H1 (cell line): Measurements from ENCODE around the gene ZNF597. TPM values are rescaled to one million over a fixed set of nuclear protein-coding genes. Genes with fewer than 3 reads are reported as not detected.
"Not testable (repeated sequence)": the region's sequence is repeated elsewhere in the genome, so short reads cannot be mapped to it uniquely, and the experiment has no call there.

Experiments
- CTCF ChIA-PET: fragments of 300-600 bp; sonication (Branson Sonifier 250); formaldehyde crosslinking; loops from one replicate; lab custom pipeline; 2021; ENCODE audit not compliant: partially characterized antibody; lab: Charles Lee
- POLR2A ChIA-PET: fragments of 300-600 bp; sonication (Branson Sonifier 250); formaldehyde crosslinking; loops from one replicate; lab custom pipeline; 2021; ENCODE audit warnings: inconsistent platforms; ENCODE audit not compliant: partially characterized antibody; lab: Charles Lee
- DNase-seq, 2 experiments: peaks; one replicate each; pipeline versions ENCODE4 v3.0.0 to v3.0.0-alpha.2; 2010 to 2022; ENCODE audit warnings: low spot score in 2 of 2, low read depth in 1 of 2, mixed read lengths in 1 of 2
- FAIRE-seq: peaks from 2 replicates; lab custom pipeline; 2011; peaks lifted over from hg19 to GRCh38; lab: Jason Lieb, UNC
- H2AFZ ChIP-seq: 2 replicates; pipeline ENCODE4 v1.8.1; 2012; ENCODE audit warnings: low read length, inconsistent platforms
- H2AK5ac ChIP-seq: 2 replicates; pipeline ENCODE4 v1.6.1; 2013; ENCODE audit warnings: low read depth, low read length
- H2BK120ac ChIP-seq: replicated peaks from 2 replicates; pipeline ENCODE3; 2013; ENCODE audit warnings: low read depth, low read length, inconsistent platforms
- H2BK12ac ChIP-seq: 2 replicates; pipeline ENCODE4 v1.6.1; 2013; ENCODE audit warnings: low read depth, low read length
- H2BK15ac ChIP-seq: 2 replicates; pipeline ENCODE4 v1.6.1; 2013; ENCODE audit warnings: low read length
- H2BK20ac ChIP-seq: 2 replicates; pipeline ENCODE4 v1.6.1; 2013; ENCODE audit warnings: low read length
- H2BK5ac ChIP-seq: 2 replicates; pipeline ENCODE4 v1.6.1; 2013; ENCODE audit warnings: low read depth, low read length
- H3K14ac ChIP-seq: 2 replicates; pipeline ENCODE4 v1.6.1; 2013; ENCODE audit warnings: inconsistent platforms; ENCODE audit not compliant: insufficient read length
- H3K18ac ChIP-seq: 2 replicates; pipeline ENCODE4 v1.6.1; 2013; ENCODE audit warnings: low read length; ENCODE audit errors: extremely low read depth
- H3K23ac ChIP-seq: 2 replicates; pipeline ENCODE4 v1.6.1; 2013; ENCODE audit warnings: inconsistent platforms; ENCODE audit not compliant: insufficient read length
- H3K23me2 ChIP-seq: 2 replicates; pipeline ENCODE4 v1.6.1; 2013; ENCODE audit warnings: low read depth, low read length
- H3K27ac ChIP-seq: 2 replicates; pipeline ENCODE4 v1.6.1; 2011; ENCODE audit warnings: low read depth, low read length, inconsistent platforms
- H3K27me3 ChIP-seq, 4 experiments: replicated peaks in 1 of 4; 1 replicate in 1 of 4; 2 replicates in 3 of 4; pipeline versions ENCODE4 v1.6.1 to v1.8.1; 2011 to 2013; ENCODE audit warnings: low read length in 3 of 4, mild to moderate bottlenecking in 3 of 4, inconsistent platforms in 2 of 4, mixed read lengths in 2 of 4, moderate library complexity in 1 of 4; ENCODE audit not compliant: control insufficient read depth in 3 of 4, insufficient read depth in 3 of 4; ENCODE audit errors: extremely low read depth in 1 of 4
- H3K36me3 ChIP-seq, 4 experiments: 2 replicates each; pipeline versions ENCODE4 v1.6.1 to v1.8.1; 2011 to 2013; ENCODE audit warnings: mild to moderate bottlenecking in 4 of 4, low read length in 3 of 4, moderate library complexity in 2 of 4, control low read depth in 1 of 4, inconsistent platforms in 1 of 4; ENCODE audit not compliant: insufficient read depth in 4 of 4, control insufficient read depth in 2 of 4
- H3K4ac ChIP-seq: replicated peaks from 2 replicates; pipeline ENCODE3; 2013; ENCODE audit warnings: low read length, low read depth, mixed read lengths, inconsistent platforms; ENCODE audit not compliant: insufficient read length
- H3K4me1 ChIP-seq, 4 experiments: replicated peaks in 1 of 4; 1 replicate in 1 of 4; 2 replicates in 3 of 4; pipeline versions ENCODE4 v1.6.1 to v1.8.1; 2011 to 2013; ENCODE audit warnings: low read length in 3 of 4, inconsistent platforms in 2 of 4, mixed read lengths in 1 of 4; ENCODE audit not compliant: insufficient read depth in 4 of 4, control insufficient read depth in 3 of 4
- H3K4me2 ChIP-seq, 2 experiments: 2 replicates each; pipeline versions ENCODE4 v1.6.1 to v1.8.1; 2011 to 2013; ENCODE audit warnings: low read depth in 2 of 2, low read length in 2 of 2, control low read depth in 1 of 2, inconsistent platforms in 1 of 2, mild to moderate bottlenecking in 1 of 2; ENCODE audit not compliant: insufficient read depth in 1 of 2
- H3K4me3 ChIP-seq, 4 experiments: fragments of 200-600, 300-600 bp in 1 of 4; sonication (generic), shearing (Covaris generic), sonication (Bioruptor Twin) in 1 of 4; 2 replicates each; pipeline versions ENCODE4 v1.5.1 to v1.8.1; 2011 to 2016; ENCODE audit warnings: low read length in 4 of 4, low read depth in 3 of 4, control low read depth in 2 of 4, inconsistent platforms in 2 of 4, mild to moderate bottlenecking in 2 of 4, mixed read lengths in 1 of 4, moderate library complexity in 1 of 4; ENCODE audit not compliant: insufficient read depth in 2 of 4; ENCODE audit errors: extremely low read depth in 1 of 4
- H3K56ac ChIP-seq: replicated peaks from 2 replicates; pipeline ENCODE3; 2013; ENCODE audit warnings: low read depth, mild to moderate bottlenecking, mixed read lengths, low read length, inconsistent platforms; ENCODE audit not compliant: insufficient read length
- H3K79me1 ChIP-seq: 2 replicates; pipeline ENCODE4 v1.6.1; 2013; ENCODE audit warnings: low read depth, low read length, control low read depth
- H3K79me2 ChIP-seq, 2 experiments: 2 replicates each; pipeline versions ENCODE4 v1.6.1 to v1.8.1; 2012 to 2013; ENCODE audit warnings: low read length in 2 of 2, mild to moderate bottlenecking in 2 of 2, inconsistent platforms in 1 of 2; ENCODE audit not compliant: insufficient read depth in 2 of 2, control insufficient read depth in 1 of 2
- H3K9ac ChIP-seq, 4 experiments: replicated peaks in 1 of 4; 1 replicate in 1 of 4; 2 replicates in 3 of 4; pipeline versions ENCODE4 v1.6.1 to v1.8.1; 2011 to 2013; ENCODE audit warnings: low read depth in 3 of 4, low read length in 3 of 4, control low read depth in 2 of 4, mild to moderate bottlenecking in 2 of 4, moderate library complexity in 2 of 4, inconsistent platforms in 1 of 4; ENCODE audit errors: extremely low read depth in 1 of 4
- H3K9me3 ChIP-seq, 2 experiments: 2 replicates each; pipeline versions ENCODE4 v1.6.1 to v1.8.1; 2012 to 2013; ENCODE audit warnings: mild to moderate bottlenecking in 2 of 2, moderate library complexity in 2 of 2, control low read depth in 1 of 2, inconsistent platforms in 1 of 2, low read depth in 1 of 2, low read length in 1 of 2, mixed read lengths in 1 of 2; ENCODE audit not compliant: insufficient read depth in 2 of 2
- H4K20me1 ChIP-seq, 2 experiments: replicated peaks in 1 of 2; 2 replicates each; pipeline versions ENCODE3 to v1.8.1; 2011 to 2013; ENCODE audit warnings: inconsistent platforms in 2 of 2, low read length in 2 of 2, mild to moderate bottlenecking in 1 of 2; ENCODE audit not compliant: insufficient read depth in 2 of 2, control insufficient read depth in 1 of 2
- H4K5ac ChIP-seq: 2 replicates; pipeline ENCODE4 v1.6.1; 2013; ENCODE audit warnings: low read length, low read depth, mixed read lengths, inconsistent platforms; ENCODE audit not compliant: insufficient read length
- H4K8ac ChIP-seq: 2 replicates; pipeline ENCODE4 v1.8.0; 2013; ENCODE audit warnings: mild to moderate bottlenecking, moderate library complexity, low read length, inconsistent platforms; ENCODE audit not compliant: insufficient read depth; ENCODE audit errors: extremely low read depth
- H4K91ac ChIP-seq: replicated peaks from 2 replicates; pipeline ENCODE3; 2013; ENCODE audit warnings: low read length, mixed read lengths, inconsistent platforms; ENCODE audit not compliant: insufficient read length
- WGBS, 2 experiments: shearing (Covaris generic) in 1 of 2; methylation state at CpG; one replicate each; pipeline versions ENCODE4 v1.1.6 to v1.1.7; 2013 to 2015; ENCODE audit warnings: low lambda C conversion rate in 2 of 2, mixed read lengths in 2 of 2, inconsistent platforms in 1 of 2, low coverage in 1 of 2, missing lambda C conversion rate in 1 of 2; ENCODE audit not compliant: insufficient replicate concordance in 2 of 2, insufficient coverage in 1 of 2, insufficient read length in 1 of 2; ENCODE audit errors: extremely low coverage in 1 of 2, missing lambda C conversion rate in 1 of 2; 5-methylcytosine and 5-hydroxymethylcytosine counted together
- polyA plus RNA-seq, 7 experiments: library from polyadenylated mRNA; depleted of rRNA in 3 of 7; stranded (reverse) in 5 of 7; unstranded in 2 of 7; fragments of >200 nt in 5 of 7; fragments of 200-250 nt in 2 of 7; gene quantifications; 1 replicate in 5 of 7; 2 replicates in 1 of 7; 4 replicates in 1 of 7; pipeline versions ENCODE4 v1.2.1 to v1.2.3, GENCODE V29; 2011 to 2013; ENCODE audit warnings: missing spikeins in 2 of 7, mixed read lengths in 2 of 7
- total RNA-seq: library from RNA; stranded (reverse); fragmentation: NEBNext Ultra II Directional; extraction: Animal tissue kit (Norgen Biotek cat#: 25700); gene quantifications from 2 replicates; pipeline ENCODE4 v1.2.1, GENCODE V29; 2021

ZNF597 gene
- total and polyA plus RNA-seq, 2 of the 8 experiments (the other 6 are each of a cell fraction or from before 2014, with no cell fraction given): 0.68 to 2.6 TPM

DNA sequence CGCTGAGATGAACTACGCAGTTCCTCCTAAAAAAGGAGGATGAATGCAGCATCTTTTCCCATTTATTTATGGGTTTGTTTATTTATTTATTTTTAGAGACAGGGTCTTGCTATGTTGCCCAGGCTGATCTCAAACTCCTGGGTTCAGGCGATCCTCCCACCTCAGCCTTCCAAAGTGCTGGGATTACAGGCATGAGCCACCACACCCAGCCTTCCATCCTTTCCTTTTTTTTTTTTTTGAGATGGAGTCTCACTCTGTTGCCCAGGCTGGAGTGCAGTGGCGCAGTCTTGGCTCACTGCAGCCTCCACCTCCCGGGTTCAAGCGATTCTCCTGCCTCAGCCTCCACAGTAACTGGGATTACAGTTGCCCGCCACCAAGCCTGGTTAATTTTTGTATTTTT, 31.6 kb upstream of the ZNF597 start:
- Histone ChIP-seq H3K79me1 (peaks cover 12% of the 10 kb centered on the region), H3K79me2 (peaks cover 0 to 67% of the 10 kb centered on the region in 2 experiments; a peak in 3 of 4 replicates), H4K20me1 (peaks cover 10 to 11% of the 10 kb centered on the region in 2 experiments)
- not testable (repeated sequence) for H3K27ac ChIP-seq, H2BK20ac ChIP-seq, H2BK5ac ChIP-seq, H3K4me2 ChIP-seq, FAIRE-seq, H3K4me3 ChIP-seq, H3K27me3 ChIP-seq, H2BK12ac ChIP-seq, H3K4ac ChIP-seq, H3K56ac ChIP-seq, H2AFZ ChIP-seq, H3K23ac ChIP-seq, H4K91ac ChIP-seq, H3K4me1 ChIP-seq, H3K9ac ChIP-seq, H3K18ac ChIP-seq, H3K14ac ChIP-seq, H4K8ac ChIP-seq, H2BK15ac ChIP-seq, H2AK5ac ChIP-seq, DNase-seq, H3K36me3 ChIP-seq, H2BK120ac ChIP-seq, H3K9me3 ChIP-seq, H4K5ac ChIP-seq, H3K23me2 ChIP-seq
- WGBS, 2 experiments: 91% methylated on average over 5 of the region's 7 CpGs; no CpG with 5 or more reads in 1 of the 2 experiments
- ChIA-PET POLR2A (interaction anchor here (1.0 kb wide), 1 partner anchor 16 kb away, joined by 3 read pairs; no protein-coding TSS in a partner anchor), CTCF (interaction anchor here (0.9 kb wide), 1 partner anchor 17 kb away, joined by 4 read pairs; no protein-coding TSS in a partner anchor)
